ENCODE measurements around the gene TIMM29. TPM values are rescaled to one million over a fixed set of nuclear protein-coding genes. Genes with fewer than 3 reads are reported as not detected.

The TIMM29 gene
- total and polyA plus RNA-seq, 2 of the 13 experiments (the other 11 are each of a cell fraction or from before 2014, with no cell fraction given) = 7.1 to 33.8 TPM

DNA sequence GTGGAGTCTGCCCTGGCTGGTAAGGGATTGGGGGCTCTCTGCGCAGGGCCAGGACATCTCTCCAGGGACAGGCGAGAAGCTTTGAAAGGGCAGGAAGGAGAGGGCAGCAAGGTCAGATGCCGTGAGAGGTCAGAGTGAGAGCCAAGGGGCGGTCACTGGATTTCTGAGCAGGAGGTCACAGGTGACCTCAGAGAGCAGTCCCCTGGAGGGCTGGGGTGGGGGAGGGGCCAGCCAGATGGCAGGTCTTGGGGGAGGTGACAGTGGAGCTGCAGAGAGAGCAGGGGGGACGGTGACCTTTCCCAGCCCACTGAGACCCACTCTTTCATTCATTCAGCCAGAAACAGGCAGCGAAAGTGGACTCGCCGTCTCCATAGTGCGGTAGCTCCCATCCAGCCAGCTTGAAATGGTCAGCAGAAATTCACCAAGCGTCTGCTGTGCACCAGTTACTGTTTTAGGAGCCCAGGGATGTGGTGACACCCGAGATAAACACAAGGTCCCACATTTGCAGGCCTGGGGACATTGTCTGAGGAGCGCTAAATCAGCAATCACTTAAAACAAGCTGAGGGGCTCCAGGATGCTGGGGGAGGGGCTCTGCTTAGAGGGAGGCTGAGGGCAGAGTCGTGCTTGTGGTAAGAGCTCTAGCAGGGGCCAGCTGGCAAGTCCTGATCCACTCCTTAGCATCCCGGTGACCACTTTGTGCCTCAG is 47.1 kb upstream of the TIMM29 start (continued):
- TF ChIP-seq, protein P1, sequence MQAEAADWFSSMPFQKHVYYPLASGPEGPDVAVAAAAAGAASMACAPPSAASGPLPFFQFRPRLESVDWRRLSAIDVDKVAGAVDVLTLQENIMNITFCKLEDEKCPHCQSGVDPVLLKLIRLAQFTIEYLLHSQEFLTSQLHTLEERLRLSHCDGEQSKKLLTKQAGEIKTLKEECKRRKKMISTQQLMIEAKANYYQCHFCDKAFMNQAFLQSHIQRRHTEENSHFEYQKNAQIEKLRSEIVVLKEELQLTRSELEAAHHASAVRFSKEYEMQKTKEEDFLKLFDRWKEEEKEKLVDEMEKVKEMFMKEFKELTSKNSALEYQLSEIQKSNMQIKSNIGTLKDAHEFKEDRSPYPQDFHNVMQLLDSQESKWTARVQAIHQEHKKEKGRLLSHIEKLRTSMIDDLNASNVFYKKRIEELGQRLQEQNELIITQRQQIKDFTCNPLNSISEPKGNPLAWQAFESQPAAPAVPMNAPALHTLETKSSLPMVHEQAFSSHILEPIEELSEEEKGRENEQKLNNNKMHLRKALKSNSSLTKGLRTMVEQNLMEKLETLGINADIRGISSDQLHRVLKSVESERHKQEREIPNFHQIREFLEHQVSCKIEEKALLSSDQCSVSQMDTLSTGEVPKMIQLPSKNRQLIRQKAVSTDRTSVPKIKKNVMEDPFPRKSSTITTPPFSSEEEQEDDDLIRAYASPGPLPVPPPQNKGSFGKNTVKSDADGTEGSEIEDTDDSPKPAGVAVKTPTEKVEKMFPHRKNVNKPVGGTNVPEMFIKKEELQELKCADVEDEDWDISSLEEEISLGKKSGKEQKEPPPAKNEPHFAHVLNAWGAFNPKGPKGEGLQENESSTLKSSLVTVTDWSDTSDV (CRISPR knock-in tag; IDR thresholded peaks at IDR 0.05) = no peak
- TF ChIP-seq ZNF232 (CRISPR knock-in tag; IDR thresholded peaks at IDR 0.05; ENCODE audit: borderline replicate concordance) = no peak
- no peak for TF ChIP-seq HIVEP1 (CRISPR knock-in tag; IDR thresholded peaks at IDR 0.05)
- no peak for TF ChIP-seq CHD4 (IDR thresholded peaks at IDR 0.05; ENCODE audit: borderline replicate concordance, low read length)
- TF ChIP-seq, protein P2, sequence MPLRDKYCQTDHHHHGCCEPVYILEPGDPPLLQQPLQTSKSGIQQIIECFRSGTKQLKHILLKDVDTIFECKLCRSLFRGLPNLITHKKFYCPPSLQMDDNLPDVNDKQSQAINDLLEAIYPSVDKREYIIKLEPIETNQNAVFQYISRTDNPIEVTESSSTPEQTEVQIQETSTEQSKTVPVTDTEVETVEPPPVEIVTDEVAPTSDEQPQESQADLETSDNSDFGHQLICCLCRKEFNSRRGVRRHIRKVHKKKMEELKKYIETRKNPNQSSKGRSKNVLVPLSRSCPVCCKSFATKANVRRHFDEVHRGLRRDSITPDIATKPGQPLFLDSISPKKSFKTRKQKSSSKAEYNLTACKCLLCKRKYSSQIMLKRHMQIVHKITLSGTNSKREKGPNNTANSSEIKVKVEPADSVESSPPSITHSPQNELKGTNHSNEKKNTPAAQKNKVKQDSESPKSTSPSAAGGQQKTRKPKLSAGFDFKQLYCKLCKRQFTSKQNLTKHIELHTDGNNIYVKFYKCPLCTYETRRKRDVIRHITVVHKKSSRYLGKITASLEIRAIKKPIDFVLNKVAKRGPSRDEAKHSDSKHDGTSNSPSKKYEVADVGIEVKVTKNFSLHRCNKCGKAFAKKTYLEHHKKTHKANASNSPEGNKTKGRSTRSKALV (CRISPR knock-in tag; IDR thresholded peaks at IDR 0.05) = no peak
- no peak for TF ChIP-seq ZSCAN22 (CRISPR knock-in tag; IDR thresholded peaks at IDR 0.05)
- TF ChIP-seq HMGA1 (CRISPR knock-in tag; conservative IDR thresholded peaks at IDR 0.05) = no peak
- no peak for TF ChIP-seq HOXD1 (CRISPR knock-in tag; IDR thresholded peaks at IDR 0.05)
- no peak for TF ChIP-seq KDM1A (CRISPR knock-in tag; IDR thresholded peaks at IDR 0.05)
- no peak for TF ChIP-seq FIP1L1 (IDR thresholded peaks at IDR 0.05; ENCODE audit: borderline replicate concordance, insufficient read depth, low read depth, low read length)
- TF ChIP-seq, protein P3, sequence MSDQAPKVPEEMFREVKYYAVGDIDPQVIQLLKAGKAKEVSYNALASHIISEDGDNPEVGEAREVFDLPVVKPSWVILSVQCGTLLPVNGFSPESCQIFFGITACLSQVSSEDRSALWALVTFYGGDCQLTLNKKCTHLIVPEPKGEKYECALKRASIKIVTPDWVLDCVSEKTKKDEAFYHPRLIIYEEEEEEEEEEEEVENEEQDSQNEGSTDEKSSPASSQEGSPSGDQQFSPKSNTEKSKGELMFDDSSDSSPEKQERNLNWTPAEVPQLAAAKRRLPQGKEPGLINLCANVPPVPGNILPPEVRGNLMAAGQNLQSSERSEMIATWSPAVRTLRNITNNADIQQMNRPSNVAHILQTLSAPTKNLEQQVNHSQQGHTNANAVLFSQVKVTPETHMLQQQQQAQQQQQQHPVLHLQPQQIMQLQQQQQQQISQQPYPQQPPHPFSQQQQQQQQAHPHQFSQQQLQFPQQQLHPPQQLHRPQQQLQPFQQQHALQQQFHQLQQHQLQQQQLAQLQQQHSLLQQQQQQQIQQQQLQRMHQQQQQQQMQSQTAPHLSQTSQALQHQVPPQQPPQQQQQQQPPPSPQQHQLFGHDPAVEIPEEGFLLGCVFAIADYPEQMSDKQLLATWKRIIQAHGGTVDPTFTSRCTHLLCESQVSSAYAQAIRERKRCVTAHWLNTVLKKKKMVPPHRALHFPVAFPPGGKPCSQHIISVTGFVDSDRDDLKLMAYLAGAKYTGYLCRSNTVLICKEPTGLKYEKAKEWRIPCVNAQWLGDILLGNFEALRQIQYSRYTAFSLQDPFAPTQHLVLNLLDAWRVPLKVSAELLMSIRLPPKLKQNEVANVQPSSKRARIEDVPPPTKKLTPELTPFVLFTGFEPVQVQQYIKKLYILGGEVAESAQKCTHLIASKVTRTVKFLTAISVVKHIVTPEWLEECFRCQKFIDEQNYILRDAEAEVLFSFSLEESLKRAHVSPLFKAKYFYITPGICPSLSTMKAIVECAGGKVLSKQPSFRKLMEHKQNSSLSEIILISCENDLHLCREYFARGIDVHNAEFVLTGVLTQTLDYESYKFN (CRISPR knock-in tag; conservative IDR thresholded peaks at IDR 0.05) = peak; percentile 44; the same call in 1 of the 2 replicates
- TF ChIP-seq MBD4 (IDR thresholded peaks at IDR 0.05; ENCODE audit: borderline replicate concordance, low read length) = no peak
- TF ChIP-seq ZBTB38 (CRISPR knock-in tag; IDR thresholded peaks at IDR 0.05) = no peak
- no peak for TF ChIP-seq ZFP41 (CRISPR knock-in tag; IDR thresholded peaks at IDR 0.05; ENCODE audit: borderline replicate concordance)
- no peak for TF ChIP-seq NFYB (CRISPR knock-in tag; IDR thresholded peaks at IDR 0.05)
- TF ChIP-seq FOXP1 (IDR thresholded peaks at IDR 0.05) = no peak
- TF ChIP-seq FOXP1 (CRISPR knock-in tag; IDR thresholded peaks at IDR 0.05) = no peak
- no peak for TF ChIP-seq ASH2L (IDR thresholded peaks at IDR 0.05; ENCODE audit: insufficient read length, low read depth, low read length)
- no peak for TF ChIP-seq ZNF12 (CRISPR knock-in tag; IDR thresholded peaks at IDR 0.05)
- no peak for TF ChIP-seq ZNF543 (CRISPR knock-in tag; IDR thresholded peaks at IDR 0.05)
- TF ChIP-seq, protein P4, sequence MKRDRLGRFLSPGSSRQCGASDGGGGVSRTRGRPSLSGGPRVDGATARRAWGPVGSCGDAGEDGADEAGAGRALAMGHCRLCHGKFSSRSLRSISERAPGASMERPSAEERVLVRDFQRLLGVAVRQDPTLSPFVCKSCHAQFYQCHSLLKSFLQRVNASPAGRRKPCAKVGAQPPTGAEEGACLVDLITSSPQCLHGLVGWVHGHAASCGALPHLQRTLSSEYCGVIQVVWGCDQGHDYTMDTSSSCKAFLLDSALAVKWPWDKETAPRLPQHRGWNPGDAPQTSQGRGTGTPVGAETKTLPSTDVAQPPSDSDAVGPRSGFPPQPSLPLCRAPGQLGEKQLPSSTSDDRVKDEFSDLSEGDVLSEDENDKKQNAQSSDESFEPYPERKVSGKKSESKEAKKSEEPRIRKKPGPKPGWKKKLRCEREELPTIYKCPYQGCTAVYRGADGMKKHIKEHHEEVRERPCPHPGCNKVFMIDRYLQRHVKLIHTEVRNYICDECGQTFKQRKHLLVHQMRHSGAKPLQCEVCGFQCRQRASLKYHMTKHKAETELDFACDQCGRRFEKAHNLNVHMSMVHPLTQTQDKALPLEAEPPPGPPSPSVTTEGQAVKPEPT (CRISPR knock-in tag; IDR thresholded peaks at IDR 0.05; ENCODE audit: low read depth) = no peak

Measured in HepG2 (cell line).